RWPE1 (cell line): ENCODE results near the gene C1orf141.

ENCODE experiments used
- CTCF ChIA-PET: fragments of 350-600 bp; sonication (Branson Sonifier 250); formaldehyde crosslinking; extraction: SDS; loops from one replicate; lab custom pipeline; 2021; lab: Yijun Ruan, JAX
- POLR2A ChIA-PET: fragments of 400-600 bp; formaldehyde crosslinking; extraction: SDS; loops from one replicate; lab custom pipeline; 2020; ENCODE audit warnings: antibody characterized with exemption; ENCODE audit not compliant: low non-redundant PET; lab: Yijun Ruan, JAX
- DNase-seq: peaks from one replicate; pipeline ENCODE4 v3.0.0; 2012; ENCODE audit warnings: low spot score
- H3K27ac ChIP-seq: fragments of 450-650 bp; 2 replicates; pipeline ENCODE4 v1.5.1; 2017
- TF ChIP-seq, protein P1 (sequence below): fragments of 450-650 bp; conservative IDR thresholded peaks from 2 replicates; pipeline ENCODE4 v1.5.1; 2017; ENCODE audit warnings: low read depth, mild to moderate bottlenecking

C1orf141 gene

DNA sequence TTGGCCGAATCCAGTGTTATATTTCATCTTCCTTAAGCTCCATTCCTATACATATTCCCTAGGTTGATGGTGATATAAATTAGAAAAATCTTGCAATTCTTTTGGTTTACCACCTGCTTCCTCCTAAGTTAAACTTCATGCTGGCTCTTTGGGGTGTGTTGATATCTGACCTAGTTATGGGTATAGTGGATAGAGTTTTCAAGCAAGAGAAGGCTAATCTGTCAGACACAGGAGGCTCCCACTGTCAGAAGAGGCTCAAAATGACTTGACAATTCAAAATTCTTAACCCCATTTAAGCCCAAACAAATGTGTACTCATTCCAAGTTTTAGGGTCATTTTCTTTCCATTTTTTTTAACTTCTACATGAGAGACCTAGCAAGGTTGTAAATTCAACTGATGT is 72.4 kb downstream of the C1orf141 start:
- H3K27ac ChIP-seq, result no peak overlapping the region
- DNase-seq, result no peak
- ChIA-PET POLR2A (no interaction called here), CTCF (no interaction called here)
- TF ChIP-seq, protein P1, sequence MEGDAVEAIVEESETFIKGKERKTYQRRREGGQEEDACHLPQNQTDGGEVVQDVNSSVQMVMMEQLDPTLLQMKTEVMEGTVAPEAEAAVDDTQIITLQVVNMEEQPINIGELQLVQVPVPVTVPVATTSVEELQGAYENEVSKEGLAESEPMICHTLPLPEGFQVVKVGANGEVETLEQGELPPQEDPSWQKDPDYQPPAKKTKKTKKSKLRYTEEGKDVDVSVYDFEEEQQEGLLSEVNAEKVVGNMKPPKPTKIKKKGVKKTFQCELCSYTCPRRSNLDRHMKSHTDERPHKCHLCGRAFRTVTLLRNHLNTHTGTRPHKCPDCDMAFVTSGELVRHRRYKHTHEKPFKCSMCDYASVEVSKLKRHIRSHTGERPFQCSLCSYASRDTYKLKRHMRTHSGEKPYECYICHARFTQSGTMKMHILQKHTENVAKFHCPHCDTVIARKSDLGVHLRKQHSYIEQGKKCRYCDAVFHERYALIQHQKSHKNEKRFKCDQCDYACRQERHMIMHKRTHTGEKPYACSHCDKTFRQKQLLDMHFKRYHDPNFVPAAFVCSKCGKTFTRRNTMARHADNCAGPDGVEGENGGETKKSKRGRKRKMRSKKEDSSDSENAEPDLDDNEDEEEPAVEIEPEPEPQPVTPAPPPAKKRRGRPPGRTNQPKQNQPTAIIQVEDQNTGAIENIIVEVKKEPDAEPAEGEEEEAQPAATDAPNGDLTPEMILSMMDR, result no peak

DNA sequence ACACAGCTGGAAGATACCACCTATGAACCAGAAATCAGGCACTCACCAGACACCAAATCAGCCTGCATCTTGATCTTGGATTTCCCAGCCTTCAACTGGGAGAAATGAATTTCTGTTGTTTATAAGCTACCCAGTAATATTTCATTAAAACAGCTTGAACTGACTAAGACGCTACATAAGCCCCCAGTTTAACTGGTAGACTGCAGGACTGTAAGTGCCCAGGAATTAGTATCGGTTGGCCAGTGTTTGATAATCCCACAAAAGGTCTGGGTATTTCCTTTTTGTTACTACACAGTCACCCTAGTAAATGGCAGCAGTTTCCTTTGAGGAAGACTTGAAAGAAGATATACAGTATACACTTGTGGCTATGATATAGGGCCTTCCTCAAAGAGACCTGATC is 73.5 kb downstream of the C1orf141 start:
- no peak overlapping the region for H3K27ac ChIP-seq
- POLR2A ChIA-PET, result no interaction called here
- no peak for DNase-seq
- TF ChIP-seq, protein P1, result no peak
- CTCF ChIA-PET, result interaction anchor here (1.1 kb wide), 1 partner anchor 88 kb away, joined by 6 read pairs; no protein-coding TSS in a partner anchor

DNA sequence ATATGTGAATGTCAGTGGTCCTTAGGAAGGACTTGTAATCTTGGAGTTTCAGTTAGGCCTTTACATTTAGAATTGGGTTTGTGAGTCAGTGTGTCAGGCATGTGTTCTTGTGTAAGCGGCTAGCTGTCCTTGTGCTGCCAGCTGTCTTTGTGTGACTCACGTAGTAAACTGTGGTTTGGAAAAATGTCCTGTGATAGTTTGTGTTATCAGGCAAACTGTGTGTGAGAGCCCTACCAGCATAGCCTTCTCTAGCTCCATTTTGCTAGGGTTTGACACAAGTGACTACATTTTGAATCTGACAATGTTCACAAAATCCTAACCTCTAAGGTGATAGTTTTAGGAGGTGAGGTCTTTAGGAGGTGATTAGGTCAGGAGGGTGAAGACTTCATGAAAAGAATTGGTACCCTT is 74.0 kb downstream of the C1orf141 start:
- DNase-seq, result peak; percentile 87
- CTCF ChIA-PET, result interaction anchor here (1.1 kb wide), 1 partner anchor 89 kb away, joined by 6 read pairs; no protein-coding TSS in a partner anchor
- POLR2A ChIA-PET, result no interaction called here
- TF ChIP-seq, protein P1, result no peak
- no peak overlapping the region for H3K27ac ChIP-seq

DNA sequence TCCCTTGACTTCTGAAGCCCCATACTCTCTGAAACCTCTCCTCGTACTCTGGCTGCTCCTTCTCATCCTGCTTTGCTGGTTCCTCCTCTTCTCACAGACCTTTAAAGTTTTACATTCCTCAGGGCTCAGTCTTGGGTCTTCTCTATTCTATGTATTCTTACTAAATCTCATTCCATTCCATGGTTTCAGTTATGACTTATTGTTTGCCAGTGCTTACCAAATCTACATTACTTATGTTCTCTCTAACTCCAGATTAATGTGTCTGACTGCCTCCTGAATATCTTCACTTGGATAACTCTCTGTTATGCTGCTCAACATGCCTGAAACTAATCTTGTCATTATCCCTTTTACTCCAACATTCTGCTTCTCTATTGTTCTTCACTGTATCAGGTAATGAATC is 75.4 kb downstream of the C1orf141 start:
- CTCF ChIA-PET, result interaction anchor here (0.6 kb wide), 1 partner anchor 67 kb away, joined by 3 read pairs; no protein-coding TSS in a partner anchor
- no peak for DNase-seq
- TF ChIP-seq, protein P1, result no peak
- POLR2A ChIA-PET, result no interaction called here
- no peak overlapping the region for H3K27ac ChIP-seq

DNA sequence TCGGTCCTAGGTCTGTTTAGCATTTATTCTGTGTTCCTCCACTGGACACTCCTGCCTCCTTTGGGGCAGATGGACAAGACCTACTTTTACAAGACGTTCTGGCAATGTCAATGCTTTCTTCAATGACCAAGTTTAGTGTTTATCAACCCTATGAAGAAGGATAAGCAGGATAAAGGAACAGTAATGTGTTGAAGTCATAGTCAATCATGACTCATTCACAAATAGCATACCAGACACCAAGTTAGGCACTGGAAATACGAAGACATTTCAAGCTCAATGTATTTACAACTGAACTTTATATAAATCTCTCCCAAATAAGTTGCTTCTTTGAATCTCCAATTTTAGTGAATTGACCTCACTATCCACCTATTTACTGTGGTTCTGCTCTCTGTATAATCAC is 76.0 kb downstream of the C1orf141 start:
- H3K27ac ChIP-seq, result no peak overlapping the region
- CTCF ChIA-PET, result no interaction called here
- TF ChIP-seq, protein P1, result no peak
- POLR2A ChIA-PET, result no interaction called here
- DNase-seq, result no peak

DNA sequence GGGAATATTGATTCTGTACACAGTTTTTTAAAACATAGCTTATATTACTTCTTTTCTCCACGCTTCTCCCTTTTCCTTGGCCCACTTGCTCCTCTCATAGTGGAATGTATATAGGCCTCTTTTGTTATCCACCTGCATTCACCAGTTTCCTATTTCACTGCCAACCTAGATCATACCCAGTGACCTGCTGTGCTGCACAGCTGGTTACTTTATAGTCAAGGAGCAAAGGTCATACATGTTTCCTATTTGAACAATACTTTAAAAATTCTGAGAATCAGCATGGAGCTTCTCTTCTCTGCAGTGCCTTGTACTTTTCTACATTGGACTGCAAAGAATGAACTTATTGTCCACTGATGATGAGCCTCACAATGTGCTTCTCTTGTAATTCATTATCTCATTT is 76.5 kb downstream of the C1orf141 start:
- POLR2A ChIA-PET, result no interaction called here

More for the DNA sequence above, 76.5 kb downstream of the C1orf141 start:
- no peak overlapping the region for H3K27ac ChIP-seq
- DNase-seq, result no peak
- CTCF ChIA-PET, result no interaction called here
- TF ChIP-seq, protein P1, result no peak
